CD4-positive, alpha-beta T cell treated with Interleukin-12 subunit alpha and Interleukin-12 subunit beta, for 1 hour (primary cell): ENCODE measurements around the gene CAPN8.
"Not testable (repeated sequence)": the region's sequence is repeated elsewhere in the genome, so short reads cannot be mapped to it uniquely, and the experiment has no call there.

Experiments
- DNase-seq: peaks from one replicate; pipeline ENCODE4 v3.0.0-alpha.2; 2020

The CAPN8 gene

DNA sequence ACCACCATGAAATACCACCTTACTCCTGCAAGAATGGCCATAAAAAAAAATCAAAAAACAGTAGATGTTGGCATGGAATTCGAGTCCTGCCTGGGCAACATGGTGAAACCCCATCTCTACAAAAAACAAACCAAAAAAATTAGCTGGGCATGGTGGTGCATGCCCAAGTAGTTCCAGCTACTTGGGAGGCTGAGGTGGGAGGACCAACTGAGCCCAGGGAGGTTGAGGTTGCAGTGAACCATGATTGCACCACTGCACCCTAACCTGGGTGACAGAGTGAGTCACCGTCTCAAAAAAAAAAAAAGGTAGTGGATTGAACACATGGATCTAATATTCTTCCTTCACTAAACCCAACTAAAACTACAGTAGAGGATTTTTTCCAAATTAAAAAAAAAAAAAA is 146.4 kb downstream of the CAPN8 start:
- no peak for DNase-seq

- DNase-seq: not testable (repeated sequence)
Measured at GRCh38 chr1:223518553-223518952, 146.9 kb downstream of the CAPN8 start.

GRCh38 chr1:223515926-223516325 is 149.6 kb downstream of the CAPN8 start:
- no peak for DNase-seq

DNA sequence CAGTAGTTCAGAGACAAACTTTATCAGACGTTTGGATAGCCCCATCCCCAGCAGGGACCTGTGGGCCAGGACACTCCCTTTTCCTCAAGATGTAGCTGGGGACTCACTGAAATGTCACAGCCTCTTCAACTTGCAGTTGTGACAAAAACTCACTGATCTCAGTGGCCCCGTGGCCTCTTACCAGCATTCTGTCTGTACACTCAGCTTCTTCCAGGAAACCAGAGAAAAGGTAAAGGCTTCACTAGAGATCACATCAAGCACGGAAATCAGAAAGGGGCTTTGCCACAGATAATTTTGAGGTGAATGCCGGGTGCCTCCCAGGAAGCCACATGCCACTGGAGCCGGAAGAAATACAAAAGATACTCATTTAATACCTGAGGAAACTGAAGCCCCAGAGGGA is 150.1 kb downstream of the CAPN8 start:
- peak; percentile 54 for DNase-seq

DNA sequence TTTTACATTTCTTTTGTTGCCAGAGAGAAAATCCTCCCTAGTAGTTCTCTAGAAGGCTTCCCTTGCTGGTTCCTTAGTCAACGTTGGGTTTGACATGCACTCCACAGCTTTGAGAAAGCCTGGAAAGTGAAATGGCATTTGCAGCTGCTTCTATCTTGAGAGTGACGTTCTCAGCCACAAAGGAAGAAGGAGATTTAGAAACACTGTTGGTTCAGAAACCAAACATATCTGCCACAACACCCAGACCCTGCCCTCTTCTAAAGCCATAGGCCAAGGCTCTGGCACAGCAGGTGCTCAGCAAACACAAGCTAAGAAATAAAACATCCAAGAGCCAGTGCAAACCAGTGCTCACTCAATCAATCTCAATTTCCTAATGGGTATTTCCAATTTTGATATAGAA is 150.9 kb downstream of the CAPN8 start:
- no peak for DNase-seq

DNA sequence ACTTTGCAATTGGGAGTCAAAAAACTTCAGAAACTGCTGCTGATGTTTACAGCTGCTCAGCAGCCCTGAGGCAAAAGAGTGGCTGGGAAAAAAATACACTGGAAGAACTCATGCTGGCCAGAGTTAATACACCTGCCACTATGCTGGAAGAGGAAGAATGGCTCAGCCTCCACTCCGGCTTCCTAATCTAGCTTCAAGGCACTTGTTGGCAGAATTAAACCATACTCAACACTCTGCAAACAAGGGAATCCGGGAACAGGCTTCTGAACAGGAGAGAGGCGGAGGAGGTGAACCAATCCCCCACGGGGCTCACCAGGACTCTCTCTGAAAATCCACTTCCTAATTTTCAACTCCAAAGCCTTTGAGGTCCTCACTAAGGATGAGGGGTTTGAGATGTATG is 152.2 kb downstream of the CAPN8 start:
- DNase-seq: no peak

DNA sequence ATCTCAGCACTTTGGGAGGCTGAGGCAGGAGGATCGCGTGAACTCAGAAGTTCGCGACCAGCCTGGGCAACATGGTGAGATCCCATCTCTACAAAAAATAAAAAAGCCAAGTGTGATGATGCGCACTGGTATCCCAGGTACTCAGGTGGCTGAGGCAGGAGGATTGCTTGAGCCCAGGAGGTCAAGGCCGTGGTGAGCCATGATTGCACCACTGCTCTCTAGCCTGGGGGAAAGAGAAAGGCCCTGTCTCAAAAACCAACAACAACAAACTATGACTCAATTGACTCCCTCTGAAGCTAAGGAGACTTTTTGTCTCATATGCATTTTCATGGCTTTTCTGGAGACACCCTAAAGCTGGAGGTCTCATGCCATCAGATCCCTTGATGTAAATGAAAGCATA is 153.4 kb downstream of the CAPN8 start:
- no peak for DNase-seq

DNA sequence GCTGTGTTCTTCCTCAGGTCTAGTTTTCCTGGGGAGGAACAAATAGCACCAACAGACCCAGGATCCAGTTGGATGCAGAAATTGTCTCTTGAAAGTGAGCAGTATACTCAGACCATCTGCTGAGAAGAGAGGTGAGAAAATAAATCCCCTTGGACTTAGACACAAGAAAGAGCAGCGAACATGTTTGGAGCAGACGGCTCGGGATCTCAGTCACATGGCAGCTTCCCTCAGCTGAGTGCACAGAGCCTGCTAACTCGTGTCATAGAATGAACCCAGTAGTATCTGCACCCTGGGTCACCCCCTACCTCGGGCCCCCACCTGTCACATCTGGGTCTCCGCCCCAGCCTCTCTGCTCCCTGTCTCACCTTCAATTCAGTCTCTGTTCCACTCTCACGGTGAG is 156.7 kb downstream of the CAPN8 start:
- DNase-seq: no peak

GRCh38 chr1:223504741-223505140 is 160.8 kb downstream of the CAPN8 start:
- DNase-seq: no peak

- DNase-seq: no peak
Measured at GRCh38 chr1:223503348-223503747, 162.2 kb downstream of the CAPN8 start.

GRCh38 chr1:223500560-223501425 is 164.7 kb downstream of the CAPN8 start:
- no peak for DNase-seq

- DNase-seq: no peak
Measured at GRCh38 chr1:223496883-223497282, 168.6 kb downstream of the CAPN8 start.

DNA sequence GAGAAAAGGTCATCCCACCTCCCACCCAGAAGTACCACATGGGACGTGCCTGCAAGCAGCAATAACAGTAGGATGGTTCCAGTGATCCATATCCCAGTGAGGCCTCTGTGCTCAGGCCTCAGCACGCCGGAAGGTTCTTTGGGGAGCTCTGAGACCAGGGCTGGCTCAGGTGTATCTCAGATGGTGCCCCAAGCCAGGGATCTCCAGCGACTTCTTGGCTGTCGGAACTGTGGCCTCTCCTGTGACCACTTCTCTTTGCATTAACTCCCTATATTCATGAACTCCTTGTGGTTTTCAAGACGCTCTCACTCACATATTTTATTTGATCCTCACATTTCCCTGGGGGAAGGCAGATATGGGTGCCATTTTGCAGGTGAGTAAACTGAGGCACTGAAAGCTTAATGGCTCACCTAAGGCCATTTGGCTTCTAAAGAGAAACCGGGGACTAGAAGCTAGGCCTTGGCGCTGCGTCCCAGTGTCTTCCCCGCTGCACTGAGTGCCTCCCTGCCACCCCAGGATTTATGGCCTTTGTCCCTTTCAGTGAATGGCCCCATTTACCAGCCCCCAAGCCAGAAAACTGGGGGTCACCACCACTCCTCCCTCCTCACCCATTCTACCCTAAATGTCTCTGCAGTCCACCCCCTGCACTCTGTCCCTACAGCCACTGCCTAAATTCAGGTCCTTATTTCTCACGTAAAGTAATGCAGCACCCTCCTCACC is 170.4 kb downstream of the CAPN8 start:
- no peak for DNase-seq

DNA sequence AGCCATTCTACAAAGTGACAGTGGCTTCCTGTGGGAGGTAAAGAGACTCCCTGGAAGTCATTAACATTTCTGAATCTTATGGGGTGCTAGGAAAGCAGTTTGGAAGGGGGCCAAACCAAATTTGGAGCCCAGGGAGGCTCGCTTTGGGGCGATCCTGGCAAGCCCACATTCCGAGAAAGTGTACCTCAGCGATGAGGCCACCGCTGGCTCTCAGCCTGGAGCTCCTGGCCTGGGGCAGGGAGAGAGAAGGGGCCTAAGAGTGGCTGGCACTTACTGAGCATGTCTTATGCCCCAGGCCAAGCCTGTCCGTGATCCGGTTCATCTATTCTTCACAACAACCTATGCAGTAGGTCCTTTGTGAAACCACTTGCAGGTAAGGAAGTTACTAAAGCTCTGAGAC is 173.5 kb downstream of the CAPN8 start:
- DNase-seq: no peak
